K562 (cell line): ENCODE results near the gene PAQR4. TPM values are rescaled to one million over a fixed set of nuclear protein-coding genes. Genes with fewer than 3 reads are reported as not detected.

Experiments used
- ATF7 ChIP-seq: fragments of 450-650 bp; IDR thresholded peaks from 2 replicates; pipeline ENCODE4 v1.7.1; 2014; ENCODE audit warnings: mild to moderate bottlenecking, moderate library complexity
- BRD4 ChIP-seq: fragments of 200-600 bp; sonication (generic); IDR thresholded peaks from 2 replicates; pipeline ENCODE4 v1.6.1; 2017; ENCODE audit warnings: inconsistent platforms
- DACH1 ChIP-seq: fragments of 450-650 bp; IDR thresholded peaks from 2 replicates; pipeline ENCODE4 v1.6.1; 2018; ENCODE audit not compliant: partially characterized antibody
- FOXK2 ChIP-seq, 2 experiments: fragments of 450-650 bp; IDR thresholded peaks in 1 of 2; conservative IDR thresholded peaks in 1 of 2; 2 replicates each; pipeline ENCODE4 v1.6.1; 2016; ENCODE audit warnings: low read depth in 2 of 2, mild to moderate bottlenecking in 1 of 2
- FOXM1 ChIP-seq, 2 experiments: fragments of 450-650 bp in 1 of 2; sonication (generic) in 1 of 2; formaldehyde crosslinking in 1 of 2; IDR thresholded peaks; 2 replicates each; pipeline versions ENCODE4 v1.6.1 to v1.9.0; 2017 to 2022; ENCODE audit warnings: low read depth in 2 of 2, mild to moderate bottlenecking in 2 of 2, missing genetic modification reagents in 1 of 2, moderate library complexity in 1 of 2
- IFI16 ChIP-seq: fragments of 250-450 bp; sonication (Bioruptor Pico); IDR thresholded peaks from 2 replicates; pipeline ENCODE4 v2.1.2; 2022; ENCODE audit warnings: mild to moderate bottlenecking, inconsistent platforms
- MEIS2 ChIP-seq: fragments of 450-650 bp; IDR thresholded peaks from 2 replicates; pipeline ENCODE4 v1.6.1; 2014; ENCODE audit warnings: mild to moderate bottlenecking; ENCODE audit not compliant: partially characterized antibody
- NCOA4 ChIP-seq: fragments of 450-650 bp; IDR thresholded peaks from 2 replicates; pipeline ENCODE4 v1.6.1; 2018; ENCODE audit warnings: mild to moderate bottlenecking; ENCODE audit not compliant: partially characterized antibody
- NCOA6 ChIP-seq: fragments of 450-650 bp; IDR thresholded peaks from 2 replicates; pipeline ENCODE4 v1.6.1; 2017; ENCODE audit warnings: mild to moderate bottlenecking
- NONO ChIP-seq, 2 experiments: fragments of 200-400 bp in 1 of 2; fragments of 450-650 bp in 1 of 2; formaldehyde crosslinking in 1 of 2; IDR thresholded peaks; 2 replicates each; pipeline ENCODE4 v1.6.1; 2017; ENCODE audit warnings: low read depth in 2 of 2, mild to moderate bottlenecking in 2 of 2, moderate library complexity in 2 of 2, low read length in 1 of 2
- NR1H2 ChIP-seq: sonication (generic); formaldehyde crosslinking; IDR thresholded peaks from 2 replicates; pipeline ENCODE4 v1.4.0; 2020; ENCODE audit warnings: mild to moderate bottlenecking, missing genetic modification reagents
- RB1 ChIP-seq: fragments of 450-650 bp; IDR thresholded peaks from 2 replicates; pipeline ENCODE4 v1.6.1; 2017; ENCODE audit warnings: low read depth, mild to moderate bottlenecking
- STAG1 ChIP-seq: sonication (generic); formaldehyde crosslinking; IDR thresholded peaks from 2 replicates; pipeline ENCODE4 v1.5.0; 2020; ENCODE audit warnings: missing genetic modification reagents, borderline replicate concordance
- ZFP36 ChIP-seq: fragments of 150-350 bp; IDR thresholded peaks from 2 replicates; pipeline ENCODE4 v1.6.1; 2018; ENCODE audit warnings: low read length, low read depth; ENCODE audit not compliant: partially characterized antibody
- ZNF175 ChIP-seq: fragments of 200-800 bp; sonication (Bioruptor generic); IDR thresholded peaks from 2 replicates; pipeline ENCODE4 v1.6.1; 2016; ENCODE audit warnings: low read depth, mild to moderate bottlenecking, missing genetic modification characterization, missing compliant biosample characterization
- ZNF347 ChIP-seq: fragments of 450-650 bp; formaldehyde crosslinking; IDR thresholded peaks from 2 replicates; pipeline ENCODE4 v1.4.0; 2020; ENCODE audit warnings: low read depth, mild to moderate bottlenecking, moderate library complexity
- ZNF584 ChIP-seq: fragments of 200-800 bp; sonication (Bioruptor generic); IDR thresholded peaks from 2 replicates; pipeline ENCODE4 v1.6.1; 2016; ENCODE audit warnings: low read depth, mild to moderate bottlenecking, missing genetic modification characterization, missing compliant biosample characterization
- polyA plus RNA-seq, 8 experiments: library from polyadenylated mRNA; depleted of rRNA in 4 of 8; stranded (reverse) in 5 of 8; unstranded in 3 of 8; fragments of >200 nt; fragmentation: Nextera tagmentation in 2 of 8; fragmentation: Illumina TruSeq in 1 of 8; extraction: Ambion mirVana in 2 of 8; extraction: Trizol in 1 of 8; gene quantifications; 2 replicates each; pipeline versions ENCODE4 v1.2.1 to v1.2.3, GENCODE V29; 2011 to 2014; ENCODE audit warnings: inconsistent platforms in 1 of 8, missing spikeins in 1 of 8
- total RNA-seq, 7 experiments: library from RNA; depleted of rRNA in 6 of 7; stranded (reverse); fragments of >200 nt in 6 of 7; fragmentation: Illumina TruSeq in 2 of 7; extraction: Trizol in 2 of 7; gene quantifications; 2 replicates each; pipeline versions ENCODE4 v1.2.1 to v1.2.3, GENCODE V29; 2011 to 2021; ENCODE audit warnings: low replicate concordance in 1 of 7
- TF ChIP-seq, protein P1 (sequence below), 2 experiments: fragments of 450-650 bp; conservative IDR thresholded peaks; 2 replicates each; pipeline ENCODE4 v1.6.1; 2017; ENCODE audit warnings: mild to moderate bottlenecking in 2 of 2, moderate library complexity in 2 of 2
- TF ChIP-seq, protein P2 (sequence below): fragments of 200-400 bp; formaldehyde crosslinking; IDR thresholded peaks from 2 replicates; pipeline ENCODE4 v1.6.1; 2017; ENCODE audit warnings: mild to moderate bottlenecking, low read depth, low read length, moderate library complexity
- TF ChIP-seq, protein P3 (sequence below): sonication (generic); formaldehyde crosslinking; IDR thresholded peaks from 2 replicates; pipeline ENCODE4 v1.8.0; 2022; ENCODE audit warnings: mild to moderate bottlenecking, missing genetic modification reagents

The PAQR4 gene
- total and polyA plus RNA-seq, 9 of the 15 experiments (the other 6 are each of a cell fraction or from before 2014, with no cell fraction given) = 0.62 to 40.4 (median 19.5) TPM

DNA sequence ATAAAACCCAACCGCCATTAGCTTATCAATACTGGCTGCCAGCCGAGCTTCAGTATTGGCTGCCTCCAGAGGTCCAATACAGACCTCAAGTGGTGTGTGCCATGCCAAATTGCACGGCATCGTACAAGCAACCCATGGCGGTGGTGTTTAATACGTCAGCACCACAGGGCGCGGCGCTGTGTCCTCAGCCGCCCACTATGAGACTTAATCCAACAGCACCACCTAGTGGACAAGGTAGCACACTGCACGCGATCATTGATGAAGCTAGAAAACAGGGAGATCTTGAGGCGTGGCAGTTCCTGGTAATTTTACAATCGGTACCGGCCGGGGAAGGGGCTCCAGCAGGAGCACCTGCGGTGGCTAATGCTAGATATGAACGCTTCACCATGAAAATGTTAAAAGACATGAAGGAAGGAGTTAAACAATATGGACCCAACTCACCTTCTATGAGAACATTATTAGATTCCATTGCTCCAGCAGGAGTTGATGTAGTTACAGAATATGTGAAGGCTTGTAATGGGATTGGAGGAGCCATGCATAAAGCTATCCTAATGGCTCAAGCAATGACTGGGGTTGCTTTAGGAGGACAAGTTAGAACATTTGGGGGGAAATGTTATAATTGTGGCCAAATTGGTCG, 42.0 kb upstream of the PAQR4 start (continued):
- TF ChIP-seq, protein P1, sequence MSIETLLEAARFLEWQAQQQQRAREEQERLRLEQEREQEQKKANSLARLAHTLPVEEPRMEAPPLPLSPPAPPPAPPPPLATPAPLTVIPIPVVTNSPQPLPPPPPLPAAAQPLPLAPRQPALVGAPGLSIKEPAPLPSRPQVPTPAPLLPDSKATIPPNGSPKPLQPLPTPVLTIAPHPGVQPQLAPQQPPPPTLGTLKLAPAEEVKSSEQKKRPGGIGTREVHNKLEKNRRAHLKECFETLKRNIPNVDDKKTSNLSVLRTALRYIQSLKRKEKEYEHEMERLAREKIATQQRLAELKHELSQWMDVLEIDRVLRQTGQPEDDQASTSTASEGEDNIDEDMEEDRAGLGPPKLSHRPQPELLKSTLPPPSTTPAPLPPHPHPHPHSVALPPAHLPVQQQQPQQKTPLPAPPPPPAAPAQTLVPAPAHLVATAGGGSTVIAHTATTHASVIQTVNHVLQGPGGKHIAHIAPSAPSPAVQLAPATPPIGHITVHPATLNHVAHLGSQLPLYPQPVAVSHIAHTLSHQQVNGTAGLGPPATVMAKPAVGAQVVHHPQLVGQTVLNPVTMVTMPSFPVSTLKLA (conservative IDR thresholded peaks at IDR 0.05) = peak in 1 of 2 experiments; percentile 63; a peak in 3 of 4 replicates
- TF ChIP-seq ZNF584 (CRISPR knock-in tag) (no peak), FOXK2 (conservative IDR thresholded peaks at IDR 0.05 in 1 of 2, IDR thresholded peaks at IDR 0.05 in 1 of 2; ENCODE audit: low read depth in 2 of 2) (0 out of 4 replicates have a peak, but pooled peaks have one; percentile 50 to 52), ZFP36 (peak; percentile 30), IFI16 (CRISPR knock-in tag) (no peak), DACH1 (no peak), NCOA6 (no peak), RB1 (peak; percentile 82), NCOA4 (no peak), ZNF175 (CRISPR knock-in tag) (no peak), ZNF347 (no peak), MEIS2 (peak; percentile 15), NR1H2 (no peak), BRD4 (no peak), FOXM1 (IDR thresholded peaks at IDR 0.05; ENCODE audit: low read depth) (no peak), FOXM1 (CRISPR knock-in tag; IDR thresholded peaks at IDR 0.05; ENCODE audit: low read depth) (no peak), ATF7 (peak; percentile 79), STAG1 (CRISPR knock-in tag) (peak; percentile 67; the same call in 1 of the 2 replicates), NONO (IDR thresholded peaks at IDR 0.05; ENCODE audit: low read depth in 2 of 2, low read length in 1 of 2) (no peak)
- TF ChIP-seq, protein P2, sequence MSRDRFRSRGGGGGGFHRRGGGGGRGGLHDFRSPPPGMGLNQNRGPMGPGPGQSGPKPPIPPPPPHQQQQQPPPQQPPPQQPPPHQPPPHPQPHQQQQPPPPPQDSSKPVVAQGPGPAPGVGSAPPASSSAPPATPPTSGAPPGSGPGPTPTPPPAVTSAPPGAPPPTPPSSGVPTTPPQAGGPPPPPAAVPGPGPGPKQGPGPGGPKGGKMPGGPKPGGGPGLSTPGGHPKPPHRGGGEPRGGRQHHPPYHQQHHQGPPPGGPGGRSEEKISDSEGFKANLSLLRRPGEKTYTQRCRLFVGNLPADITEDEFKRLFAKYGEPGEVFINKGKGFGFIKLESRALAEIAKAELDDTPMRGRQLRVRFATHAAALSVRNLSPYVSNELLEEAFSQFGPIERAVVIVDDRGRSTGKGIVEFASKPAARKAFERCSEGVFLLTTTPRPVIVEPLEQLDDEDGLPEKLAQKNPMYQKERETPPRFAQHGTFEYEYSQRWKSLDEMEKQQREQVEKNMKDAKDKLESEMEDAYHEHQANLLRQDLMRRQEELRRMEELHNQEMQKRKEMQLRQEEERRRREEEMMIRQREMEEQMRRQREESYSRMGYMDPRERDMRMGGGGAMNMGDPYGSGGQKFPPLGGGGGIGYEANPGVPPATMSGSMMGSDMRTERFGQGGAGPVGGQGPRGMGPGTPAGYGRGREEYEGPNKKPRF = no peak
- TF ChIP-seq, protein P3, sequence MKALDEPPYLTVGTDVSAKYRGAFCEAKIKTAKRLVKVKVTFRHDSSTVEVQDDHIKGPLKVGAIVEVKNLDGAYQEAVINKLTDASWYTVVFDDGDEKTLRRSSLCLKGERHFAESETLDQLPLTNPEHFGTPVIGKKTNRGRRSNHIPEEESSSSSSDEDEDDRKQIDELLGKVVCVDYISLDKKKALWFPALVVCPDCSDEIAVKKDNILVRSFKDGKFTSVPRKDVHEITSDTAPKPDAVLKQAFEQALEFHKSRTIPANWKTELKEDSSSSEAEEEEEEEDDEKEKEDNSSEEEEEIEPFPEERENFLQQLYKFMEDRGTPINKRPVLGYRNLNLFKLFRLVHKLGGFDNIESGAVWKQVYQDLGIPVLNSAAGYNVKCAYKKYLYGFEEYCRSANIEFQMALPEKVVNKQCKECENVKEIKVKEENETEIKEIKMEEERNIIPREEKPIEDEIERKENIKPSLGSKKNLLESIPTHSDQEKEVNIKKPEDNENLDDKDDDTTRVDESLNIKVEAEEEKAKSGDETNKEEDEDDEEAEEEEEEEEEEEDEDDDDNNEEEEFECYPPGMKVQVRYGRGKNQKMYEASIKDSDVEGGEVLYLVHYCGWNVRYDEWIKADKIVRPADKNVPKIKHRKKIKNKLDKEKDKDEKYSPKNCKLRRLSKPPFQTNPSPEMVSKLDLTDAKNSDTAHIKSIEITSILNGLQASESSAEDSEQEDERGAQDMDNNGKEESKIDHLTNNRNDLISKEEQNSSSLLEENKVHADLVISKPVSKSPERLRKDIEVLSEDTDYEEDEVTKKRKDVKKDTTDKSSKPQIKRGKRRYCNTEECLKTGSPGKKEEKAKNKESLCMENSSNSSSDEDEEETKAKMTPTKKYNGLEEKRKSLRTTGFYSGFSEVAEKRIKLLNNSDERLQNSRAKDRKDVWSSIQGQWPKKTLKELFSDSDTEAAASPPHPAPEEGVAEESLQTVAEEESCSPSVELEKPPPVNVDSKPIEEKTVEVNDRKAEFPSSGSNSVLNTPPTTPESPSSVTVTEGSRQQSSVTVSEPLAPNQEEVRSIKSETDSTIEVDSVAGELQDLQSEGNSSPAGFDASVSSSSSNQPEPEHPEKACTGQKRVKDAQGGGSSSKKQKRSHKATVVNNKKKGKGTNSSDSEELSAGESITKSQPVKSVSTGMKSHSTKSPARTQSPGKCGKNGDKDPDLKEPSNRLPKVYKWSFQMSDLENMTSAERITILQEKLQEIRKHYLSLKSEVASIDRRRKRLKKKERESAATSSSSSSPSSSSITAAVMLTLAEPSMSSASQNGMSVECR (CRISPR knock-in tag) = no peak
